ENCODE results near the gene CCN2. TPM values are rescaled to one million over a fixed set of nuclear protein-coding genes. Genes with fewer than 3 reads are reported as not detected.

The CCN2 gene
- polyA plus RNA-seq, 3 donors = 199 to 213 (median 204) TPM

- DNase-seq = no peak
Observed at GRCh38 chr6:131948692-131949619, 2.2 kb downstream of the CCN2 start.

GRCh38 chr6:131947986-131948661 lies 3.0 kb downstream of the CCN2 start:
- DNase-seq = no peak

GRCh38 chr6:131946992-131947955 lies 3.9 kb downstream of the CCN2 start:
- DNase-seq = no peak

- no peak for DNase-seq
Observed at GRCh38 chr6:131946404-131946991, 4.7 kb downstream of the CCN2 start.

GRCh38 chr6:131945971-131946370 lies 5.2 kb downstream of the CCN2 start:
- DNase-seq = no peak

- no peak for DNase-seq
Observed at GRCh38 chr6:131937703-131938631, 13.2 kb downstream of the CCN2 start.

GRCh38 chr6:131937226-131937625 lies 13.9 kb downstream of the CCN2 start:
- no peak for DNase-seq

GRCh38 chr6:131936156-131936555 lies 15.0 kb downstream of the CCN2 start:
- DNase-seq = no peak

GRCh38 chr6:131931063-131931750 lies 20.0 kb downstream of the CCN2 start:
- no peak for DNase-seq

GRCh38 chr6:131929976-131930375 lies 21.2 kb downstream of the CCN2 start:
- DNase-seq = no peak

- no peak for DNase-seq
Observed at GRCh38 chr6:131929264-131929663, 21.9 kb downstream of the CCN2 start.

GRCh38 chr6:131924881-131925474 lies 26.2 kb downstream of the CCN2 start:
- no peak for DNase-seq

- no peak for DNase-seq
Observed at GRCh38 chr6:131923356-131923755, 27.8 kb downstream of the CCN2 start.

GRCh38 chr6:131920656-131921055 lies 30.5 kb downstream of the CCN2 start:
- no peak for DNase-seq

- DNase-seq = no peak
Observed at GRCh38 chr6:131918650-131919355, 32.4 kb downstream of the CCN2 start.

- no peak for DNase-seq
Observed at GRCh38 chr6:131917763-131918649, 33.2 kb downstream of the CCN2 start.

- DNase-seq = no peak
Observed at GRCh38 chr6:131917318-131917717, 33.9 kb downstream of the CCN2 start.

- no peak for DNase-seq
Observed at GRCh38 chr6:131916847-131917246, 34.3 kb downstream of the CCN2 start.
